Transverse colon (tissue), 3 donors: ENCODE measurements around the gene WDR5.

ENCODE experiments used
- CTCF ChIP-seq, 5 experiments: fragments of 200-600 bp in 3 of 5; fragments of 450-650 bp in 2 of 5; sonication (generic) in 3 of 5; IDR thresholded peaks; 1 replicate in 2 of 5; 2 replicates in 3 of 5; pipeline ENCODE4 v1.5.1; 2016 to 2017; ENCODE audit warnings: antibody characterized with exemption in 5 of 5, inconsistent platforms in 3 of 5, mild to moderate bottlenecking in 2 of 5, moderate library complexity in 1 of 5
- POLR2A ChIP-seq: fragments of 450-650 bp; IDR thresholded peaks from one replicate; pipeline ENCODE4 v1.6.1; 2016; ENCODE audit warnings: antibody characterized with exemption, mild to moderate bottlenecking, moderate library complexity

GRCh38 chr9:134180786-134181647, 45.1 kb downstream of the WDR5 start:
- TF ChIP-seq CTCF (IDR thresholded peaks at IDR 0.05), result no peak
- TF ChIP-seq POLR2A, result no peak
